Measurements from ENCODE around the gene NEGR1. TPM values are rescaled to one million over a fixed set of nuclear protein-coding genes. Genes with fewer than 3 reads are reported as not detected.

Gene NEGR1
- total RNA-seq, 1 donor from 2014 or later = 2.4 TPM

GRCh38 chr1:72094209-72094608, 188.1 kb downstream of the NEGR1 start:
- Mint-ChIP-seq H3K4me3 (no peak overlapping the region), H3K36me3 (no peaks in the 10 kb centered on the region), H3K27ac (no peak overlapping the region), H3K9me3 (no peaks in the 10 kb centered on the region), H3K27me3 (ENCODE audit: low read depth) (no peaks in the 10 kb centered on the region), H3K4me1 (no peaks in the 10 kb centered on the region)
- TF ChIP-seq, protein P1, sequence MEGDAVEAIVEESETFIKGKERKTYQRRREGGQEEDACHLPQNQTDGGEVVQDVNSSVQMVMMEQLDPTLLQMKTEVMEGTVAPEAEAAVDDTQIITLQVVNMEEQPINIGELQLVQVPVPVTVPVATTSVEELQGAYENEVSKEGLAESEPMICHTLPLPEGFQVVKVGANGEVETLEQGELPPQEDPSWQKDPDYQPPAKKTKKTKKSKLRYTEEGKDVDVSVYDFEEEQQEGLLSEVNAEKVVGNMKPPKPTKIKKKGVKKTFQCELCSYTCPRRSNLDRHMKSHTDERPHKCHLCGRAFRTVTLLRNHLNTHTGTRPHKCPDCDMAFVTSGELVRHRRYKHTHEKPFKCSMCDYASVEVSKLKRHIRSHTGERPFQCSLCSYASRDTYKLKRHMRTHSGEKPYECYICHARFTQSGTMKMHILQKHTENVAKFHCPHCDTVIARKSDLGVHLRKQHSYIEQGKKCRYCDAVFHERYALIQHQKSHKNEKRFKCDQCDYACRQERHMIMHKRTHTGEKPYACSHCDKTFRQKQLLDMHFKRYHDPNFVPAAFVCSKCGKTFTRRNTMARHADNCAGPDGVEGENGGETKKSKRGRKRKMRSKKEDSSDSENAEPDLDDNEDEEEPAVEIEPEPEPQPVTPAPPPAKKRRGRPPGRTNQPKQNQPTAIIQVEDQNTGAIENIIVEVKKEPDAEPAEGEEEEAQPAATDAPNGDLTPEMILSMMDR (IDR thresholded peaks at IDR 0.05; ENCODE audit: unreplicated experiment) = no peak
- DNase-seq (ENCODE audit: low spot score in 2 of 2, unreplicated experiment in 2 of 2) = no peak

DNA sequence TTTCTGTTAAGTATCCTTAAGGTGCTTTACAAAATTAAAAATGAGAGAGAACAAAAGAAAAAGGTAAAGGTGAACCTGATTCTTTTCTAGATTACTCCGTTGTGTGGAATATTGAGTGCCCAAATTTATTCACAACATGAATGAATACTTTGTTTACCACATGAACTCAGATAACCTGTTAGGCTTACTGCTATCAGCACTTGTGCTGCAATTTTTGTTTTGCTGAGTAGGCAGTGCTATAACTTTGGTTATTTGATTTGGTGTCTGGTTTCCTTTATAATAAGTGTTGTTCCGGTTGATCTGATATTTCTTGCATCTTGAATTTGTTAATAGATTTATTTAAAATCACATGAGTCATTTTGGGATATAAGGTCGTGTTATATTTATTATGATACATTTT, 195.9 kb downstream of the NEGR1 start:
- H3K4me3 Mint-ChIP-seq = no peak overlapping the region
- TF ChIP-seq, protein P1 (IDR thresholded peaks at IDR 0.05; ENCODE audit: unreplicated experiment) = no peak
- no peaks in the 10 kb centered on the region for H3K4me1 Mint-ChIP-seq
- no peak for DNase-seq (ENCODE audit: low spot score in 2 of 2, unreplicated experiment in 2 of 2)
- H3K27ac Mint-ChIP-seq = no peak overlapping the region
- no peaks in the 10 kb centered on the region for H3K9me3 Mint-ChIP-seq
- H3K27me3 Mint-ChIP-seq (ENCODE audit: low read depth) = no peaks in the 10 kb centered on the region
- H3K36me3 Mint-ChIP-seq = no peaks in the 10 kb centered on the region

DNA sequence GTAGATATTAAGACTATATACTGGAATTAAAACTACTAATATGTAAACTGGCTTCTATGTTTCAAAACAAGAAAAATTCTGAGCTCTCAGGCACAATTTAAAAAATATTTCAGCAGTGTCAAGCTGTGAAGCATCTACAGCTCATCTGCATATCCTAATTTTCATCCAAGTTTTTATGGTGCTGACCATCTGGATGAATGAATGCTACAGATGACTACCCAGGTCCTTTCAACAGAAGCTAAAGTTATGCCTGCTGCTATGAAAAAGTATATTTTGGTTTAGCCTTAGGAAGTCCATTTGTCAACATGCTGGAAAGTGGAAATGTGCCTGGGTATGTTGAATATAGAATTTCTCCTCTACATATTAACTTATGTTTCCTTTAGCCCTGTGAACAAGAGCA, 206.9 kb downstream of the NEGR1 start:
- Mint-ChIP-seq H3K27ac (no peak overlapping the region), H3K36me3 (no peaks in the 10 kb centered on the region), H3K27me3 (ENCODE audit: low read depth) (no peaks in the 10 kb centered on the region), H3K4me3 (no peak overlapping the region), H3K4me1 (no peaks in the 10 kb centered on the region), H3K9me3 (peaks cover 8% of the 10 kb centered on the region)
- no peak for DNase-seq (ENCODE audit: low spot score in 2 of 2, unreplicated experiment in 2 of 2)
- TF ChIP-seq, protein P1 (IDR thresholded peaks at IDR 0.05; ENCODE audit: unreplicated experiment) = no peak

DNA sequence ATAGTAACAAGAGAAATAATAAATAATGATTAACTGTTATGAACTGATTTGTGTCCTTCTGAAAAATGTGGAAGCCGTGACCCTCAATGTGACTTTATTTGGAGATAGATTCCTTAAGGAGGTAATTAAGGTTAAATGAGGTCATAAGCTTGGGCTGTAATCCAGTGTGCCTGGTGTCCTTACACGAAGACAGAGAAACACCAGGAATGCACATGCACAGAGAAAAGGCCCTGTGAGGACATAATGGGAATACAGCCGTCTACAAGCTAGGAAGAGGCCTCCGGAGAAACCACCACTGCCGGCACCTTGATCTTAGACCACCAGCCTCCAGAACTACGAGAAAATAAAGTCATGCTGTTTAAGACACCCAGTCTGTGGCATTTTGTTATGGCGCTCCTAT, 215.9 kb downstream of the NEGR1 start:
- Mint-ChIP-seq H3K9me3 (peaks cover 4% of the 10 kb centered on the region), H3K4me3 (no peak overlapping the region), H3K4me1 (peaks cover 6% of the 10 kb centered on the region), H3K36me3 (no peaks in the 10 kb centered on the region), H3K27me3 (ENCODE audit: low read depth) (no peaks in the 10 kb centered on the region), H3K27ac (no peak overlapping the region)
- no peak for DNase-seq (ENCODE audit: low spot score in 2 of 2, unreplicated experiment in 2 of 2)
- TF ChIP-seq, protein P1 (IDR thresholded peaks at IDR 0.05; ENCODE audit: unreplicated experiment) = no peak

DNA sequence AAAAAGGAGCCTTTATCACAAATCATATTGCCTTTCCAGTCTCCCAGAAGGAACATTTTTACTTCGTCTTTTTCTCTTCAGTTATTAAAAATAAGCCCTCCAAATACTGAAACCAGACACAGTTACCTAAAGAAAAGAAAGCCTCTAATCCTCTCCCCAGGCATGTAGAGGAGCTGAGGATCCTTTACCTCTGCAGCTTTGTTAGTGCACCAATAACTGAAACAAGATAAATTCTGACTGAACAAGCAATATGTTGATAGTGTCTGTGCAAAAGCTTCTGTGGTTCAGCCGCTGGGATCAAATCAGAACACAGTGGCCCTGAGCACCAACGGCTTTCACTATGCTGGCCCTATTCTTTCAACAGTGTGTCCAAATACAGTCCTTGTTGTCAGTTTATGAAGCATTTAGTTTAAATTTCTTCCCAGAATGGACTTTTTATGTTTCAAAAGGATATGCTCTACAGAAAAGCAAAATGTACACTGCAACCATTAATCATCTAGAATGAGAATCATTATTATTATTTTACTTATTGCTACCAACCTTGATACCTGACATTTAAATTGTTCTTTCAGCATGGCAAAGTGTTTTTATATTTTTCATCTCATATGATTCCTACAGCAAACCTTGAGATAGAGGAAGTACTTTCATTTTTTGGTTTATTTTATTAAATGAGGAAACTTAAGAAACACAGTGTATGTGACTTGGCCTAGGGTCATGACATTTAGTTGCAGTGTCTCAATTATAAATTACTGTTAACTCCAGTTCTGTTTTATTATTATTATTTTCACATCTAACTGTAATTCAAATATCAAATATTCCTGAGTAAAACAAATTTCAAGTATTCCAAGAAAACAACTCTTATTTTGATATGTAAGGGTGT, 217.9 kb downstream of the NEGR1 start:
- Mint-ChIP-seq H3K36me3 (no peaks in the 10 kb centered on the region), H3K4me1 (peaks cover 14% of the 10 kb centered on the region), H3K9me3 (no peaks in the 10 kb centered on the region), H3K27ac (no peak overlapping the region), H3K4me3 (no peak overlapping the region), H3K27me3 (ENCODE audit: low read depth) (no peaks in the 10 kb centered on the region)
- TF ChIP-seq, protein P1 (IDR thresholded peaks at IDR 0.05; ENCODE audit: unreplicated experiment) = no peak
- DNase-seq (ENCODE audit: low spot score in 2 of 2, unreplicated experiment in 2 of 2) = no peak
